CD14-positive monocyte (primary cell): ENCODE measurements around the gene ZSCAN5B. TPM values are rescaled to one million over a fixed set of nuclear protein-coding genes. Genes with fewer than 3 reads are reported as not detected.

ENCODE experiments used
- DNase-seq, 3 donors: peaks; one replicate each; pipeline ENCODE4 v3.0.0-alpha.2; 2011 to 2022
- H2AFZ ChIP-seq: 2 replicates; pipeline ENCODE4 v1.6.0; 2012; ENCODE audit warnings: mild to moderate bottlenecking, low read depth, low read length, inconsistent platforms; ENCODE audit not compliant: insufficient read depth, poor library complexity, severe bottlenecking
- H3K27ac ChIP-seq, 2 donors: 1 replicate in 1 of 2; 2 replicates in 1 of 2; pipeline ENCODE4 v1.5.1; 2012 to 2013; ENCODE audit warnings: low read length in 2 of 2, control low read depth in 1 of 2, inconsistent platforms in 1 of 2, low read depth in 1 of 2, mild to moderate bottlenecking in 1 of 2
- H3K27me3 ChIP-seq, 2 donors: one replicate each; pipeline versions ENCODE4 v1.6.0 to v1.6.1; 2011 to 2013; ENCODE audit warnings: low read length in 2 of 2; ENCODE audit not compliant: control insufficient read depth in 2 of 2, insufficient read depth in 2 of 2
- H3K36me3 ChIP-seq, 2 donors: replicated peaks in 1 of 2; 1 replicate in 1 of 2; 2 replicates in 1 of 2; pipeline versions ENCODE4 v1.5.1 to v1.6.1; 2012 to 2013; ENCODE audit warnings: low read length in 2 of 2, control low read depth in 1 of 2, inconsistent platforms in 1 of 2, mild to moderate bottlenecking in 1 of 2; ENCODE audit not compliant: insufficient read depth in 2 of 2, control insufficient read depth in 1 of 2
- H3K4me1 ChIP-seq, 2 donors: 1 replicate in 1 of 2; 2 replicates in 1 of 2; pipeline versions ENCODE4 v1.5.1 to v1.6.1; 2012 to 2013; ENCODE audit warnings: low read length in 2 of 2, control low read depth in 1 of 2, inconsistent platforms in 1 of 2, mild to moderate bottlenecking in 1 of 2, moderate library complexity in 1 of 2; ENCODE audit not compliant: insufficient read depth in 2 of 2, control insufficient read depth in 1 of 2
- H3K4me2 ChIP-seq: replicated peaks from 2 replicates; pipeline ENCODE3; 2012; ENCODE audit warnings: low read length, moderate library complexity, mild to moderate bottlenecking; ENCODE audit not compliant: poor library complexity, severe bottlenecking; ENCODE audit errors: extremely low read depth
- H3K4me3 ChIP-seq, 3 experiments: fragments of 200-600 bp in 1 of 3; sonication (generic) in 1 of 3; replicated peaks in 1 of 3; 1 replicate in 2 of 3; 2 replicates in 1 of 3; pipeline ENCODE4 v1.5.1; 2011 to 2013; ENCODE audit warnings: low read length in 3 of 3, mild to moderate bottlenecking in 3 of 3, control low read depth in 2 of 3, low read depth in 2 of 3, inconsistent platforms in 1 of 3, moderate library complexity in 1 of 3
- H3K79me2 ChIP-seq: 2 replicates; pipeline ENCODE4 v1.6.0; 2012; ENCODE audit warnings: mild to moderate bottlenecking, control low read depth, inconsistent platforms, low read length, moderate library complexity; ENCODE audit not compliant: insufficient read depth
- H3K9ac ChIP-seq: 2 replicates; pipeline ENCODE4 v1.6.0; 2017; ENCODE audit warnings: low read length, mild to moderate bottlenecking; ENCODE audit not compliant: insufficient read depth, poor library complexity, severe bottlenecking
- H3K9me3 ChIP-seq, 2 donors: replicated peaks in 1 of 2; 1 replicate in 1 of 2; 2 replicates in 1 of 2; pipeline versions ENCODE4 v1.5.1 to v1.6.1; 2012 to 2013; ENCODE audit warnings: low read length in 2 of 2, control low read depth in 1 of 2; ENCODE audit not compliant: control insufficient read depth in 1 of 2, insufficient read depth in 1 of 2
- H4K20me1 ChIP-seq: 2 replicates; pipeline ENCODE4 v1.6.0; 2012; ENCODE audit warnings: mild to moderate bottlenecking, low read length, control low read depth, moderate library complexity; ENCODE audit not compliant: insufficient read depth
- H3K27ac Mint-ChIP-seq, 7 donors: one replicate each; pipeline ENCODE4 v1.8.0; 2020; ENCODE audit warnings: mild to moderate bottlenecking in 7 of 7, mixed read lengths in 7 of 7, moderate library complexity in 6 of 7, inconsistent platforms in 2 of 7
- H3K27me3 Mint-ChIP-seq, 3 donors: one replicate each; pipeline ENCODE4 v1.8.0; 2021 to 2022; ENCODE audit warnings: low read depth in 3 of 3, mild to moderate bottlenecking in 3 of 3, mixed read lengths in 3 of 3, moderate library complexity in 3 of 3, inconsistent platforms in 1 of 3
- H3K36me3 Mint-ChIP-seq, 2 donors: one replicate each; pipeline ENCODE4 v1.8.0; 2020; ENCODE audit warnings: mixed read lengths in 2 of 2, inconsistent platforms in 1 of 2, mild to moderate bottlenecking in 1 of 2
- H3K4me1 Mint-ChIP-seq: one replicate; pipeline ENCODE4 v1.8.0; 2020; ENCODE audit warnings: mild to moderate bottlenecking, mixed read lengths
- H3K4me3 Mint-ChIP-seq, 2 donors: one replicate each; pipeline ENCODE4 v1.8.0; 2020; ENCODE audit warnings: mild to moderate bottlenecking in 2 of 2, mixed read lengths in 2 of 2, moderate library complexity in 1 of 2
- H3K9me3 Mint-ChIP-seq, 7 donors: one replicate each; pipeline ENCODE4 v1.8.0; 2020 to 2022; ENCODE audit warnings: mixed read lengths in 7 of 7, mild to moderate bottlenecking in 6 of 7, moderate library complexity in 6 of 7, inconsistent platforms in 2 of 7
- WGBS: methylation state at CpG from one replicate; pipeline ENCODE4 v1.1.5; 2013; ENCODE audit warnings: missing lambda C conversion rate; ENCODE audit not compliant: insufficient coverage; 5-methylcytosine and 5-hydroxymethylcytosine counted together
- intact Hi-C, 2 donors: fragments of 100-400 bp; cut with micrococcal nuclease; formaldehyde crosslinking; loops; one replicate each; pipeline versions ENCODE4 v1.15.0 to v1.15.1; 2023
- polyA plus RNA-seq, 3 donors: library from polyadenylated mRNA; depleted of rRNA in 1 of 3; unstranded in 2 of 3; stranded (reverse) in 1 of 3; fragments of 300-500 nt in 2 of 3; fragments of >200 nt in 1 of 3; fragmentation: Illumina TruSeq in 2 of 3; gene quantifications; 1 replicate in 2 of 3; 2 replicates in 1 of 3; pipeline ENCODE4 v1.2.3, GENCODE V29; 2012 to 2021
- TF ChIP-seq, protein P1 (sequence below): fragments of 200-600 bp; IDR thresholded peaks from one replicate; pipeline ENCODE4 v1.8.0; 2022; ENCODE audit warnings: antibody characterized with exemption, mild to moderate bottlenecking

The ZSCAN5B gene
- polyA plus RNA-seq, 3 donors: not detected

DNA sequence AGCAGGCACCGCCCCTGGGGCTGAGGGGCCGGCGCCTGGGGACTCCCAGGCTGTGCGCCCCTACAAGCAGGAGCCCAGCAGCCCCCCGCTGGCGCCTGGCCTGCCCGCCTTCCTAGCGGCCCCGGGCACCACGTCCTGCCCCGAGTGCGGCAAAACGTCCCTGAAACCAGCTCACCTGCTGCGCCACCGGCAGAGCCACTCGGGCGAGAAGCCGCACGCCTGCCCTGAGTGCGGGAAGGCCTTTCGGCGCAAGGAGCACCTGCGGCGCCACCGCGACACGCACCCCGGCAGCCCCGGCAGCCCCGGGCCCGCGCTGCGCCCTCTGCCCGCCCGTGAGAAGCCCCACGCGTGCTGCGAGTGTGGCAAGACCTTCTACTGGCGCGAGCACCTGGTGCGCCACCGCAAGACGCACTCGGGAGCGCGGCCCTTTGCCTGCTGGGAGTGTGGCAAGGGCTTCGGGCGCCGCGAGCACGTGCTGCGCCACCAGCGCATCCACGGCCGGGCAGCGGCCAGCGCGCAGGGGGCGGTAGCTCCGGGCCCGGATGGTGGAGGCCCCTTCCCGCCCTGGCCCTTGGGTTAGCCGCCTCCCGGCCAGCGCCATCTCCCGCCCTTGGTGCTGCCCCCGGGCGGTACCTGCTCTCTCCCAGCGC is 37.8 kb downstream of the ZSCAN5B start:
- intact Hi-C loops: loop anchor here in 1 of 2 donors (10.0 kb wide), 1 partner anchor 55 kb away; no protein-coding TSS in a partner anchor
- no peaks in the 10 kb centered on the region for H4K20me1 ChIP-seq
- no peak overlapping the region for H3K4me3 ChIP-seq
- peaks cover 0 to 5% (median 2%) of the 10 kb centered on the region in 3 donors for H3K27me3 Mint-ChIP-seq
- peaks cover 0 to 3% of the 10 kb centered on the region in 2 donors for H3K27me3 ChIP-seq
- H3K9ac ChIP-seq: no peak overlapping the region
- H3K9me3 ChIP-seq: no peaks in the 10 kb centered on the region
- no peak overlapping the region for H3K27ac ChIP-seq
- WGBS: 99% methylated on average over 69 of the region's 69 CpGs
- H3K36me3 Mint-ChIP-seq: peaks cover 26% of the 10 kb centered on the region in 2 donors
- H3K4me2 ChIP-seq: no peak overlapping the region
- peaks cover 2 to 27% of the 10 kb centered on the region in 2 donors for H3K36me3 ChIP-seq
- no peak overlapping the region for H2AFZ ChIP-seq
- TF ChIP-seq, protein P1, sequence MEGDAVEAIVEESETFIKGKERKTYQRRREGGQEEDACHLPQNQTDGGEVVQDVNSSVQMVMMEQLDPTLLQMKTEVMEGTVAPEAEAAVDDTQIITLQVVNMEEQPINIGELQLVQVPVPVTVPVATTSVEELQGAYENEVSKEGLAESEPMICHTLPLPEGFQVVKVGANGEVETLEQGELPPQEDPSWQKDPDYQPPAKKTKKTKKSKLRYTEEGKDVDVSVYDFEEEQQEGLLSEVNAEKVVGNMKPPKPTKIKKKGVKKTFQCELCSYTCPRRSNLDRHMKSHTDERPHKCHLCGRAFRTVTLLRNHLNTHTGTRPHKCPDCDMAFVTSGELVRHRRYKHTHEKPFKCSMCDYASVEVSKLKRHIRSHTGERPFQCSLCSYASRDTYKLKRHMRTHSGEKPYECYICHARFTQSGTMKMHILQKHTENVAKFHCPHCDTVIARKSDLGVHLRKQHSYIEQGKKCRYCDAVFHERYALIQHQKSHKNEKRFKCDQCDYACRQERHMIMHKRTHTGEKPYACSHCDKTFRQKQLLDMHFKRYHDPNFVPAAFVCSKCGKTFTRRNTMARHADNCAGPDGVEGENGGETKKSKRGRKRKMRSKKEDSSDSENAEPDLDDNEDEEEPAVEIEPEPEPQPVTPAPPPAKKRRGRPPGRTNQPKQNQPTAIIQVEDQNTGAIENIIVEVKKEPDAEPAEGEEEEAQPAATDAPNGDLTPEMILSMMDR: no peak
- H3K4me3 Mint-ChIP-seq: no peak overlapping the region
- H3K9me3 Mint-ChIP-seq: peaks cover 0 to 6% (median 0%) of the 10 kb centered on the region in 7 donors
- no peaks in the 10 kb centered on the region for H3K4me1 ChIP-seq
- DNase-seq: no peak
- no peaks in the 10 kb centered on the region for H3K79me2 ChIP-seq
- no peak overlapping the region for H3K27ac Mint-ChIP-seq
- peaks cover 5% of the 10 kb centered on the region for H3K4me1 Mint-ChIP-seq

DNA sequence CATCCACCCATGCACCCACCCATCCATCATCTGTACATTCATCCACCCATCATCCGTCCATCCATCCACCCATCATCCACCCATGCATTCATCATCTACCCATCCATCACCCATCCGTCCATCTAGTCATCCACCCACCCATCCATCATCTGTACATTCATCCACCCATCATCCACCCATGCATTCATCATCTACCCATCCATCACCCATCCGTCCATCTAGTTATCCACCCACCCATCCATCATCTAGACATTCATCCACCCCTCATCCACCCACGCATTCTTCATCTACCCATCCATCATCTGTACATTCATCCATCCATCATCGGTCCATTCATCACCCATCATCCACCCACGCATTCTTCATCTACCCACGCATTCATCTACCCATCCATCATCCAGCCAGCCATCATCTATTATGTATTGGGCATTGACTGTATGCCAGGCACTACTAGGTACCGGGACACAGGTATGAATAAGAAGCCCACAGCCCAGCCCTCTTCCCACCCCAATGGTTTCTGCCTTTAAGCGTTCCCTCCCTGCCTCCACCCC is 38.5 kb downstream of the ZSCAN5B start:
- H3K9me3 Mint-ChIP-seq: peaks cover 0 to 6% (median 0%) of the 10 kb centered on the region in 7 donors

More for the DNA sequence above, 38.5 kb downstream of the ZSCAN5B start:
- no peak overlapping the region for H3K4me2 ChIP-seq
- H3K27ac ChIP-seq: no peak overlapping the region
- H3K9me3 ChIP-seq: no peaks in the 10 kb centered on the region
- H3K36me3 ChIP-seq: peaks cover 2 to 27% of the 10 kb centered on the region in 2 donors
- no peak overlapping the region for H2AFZ ChIP-seq
- H3K27me3 ChIP-seq: peaks cover 0 to under 1% of the 10 kb centered on the region in 2 donors
- Mint-ChIP-seq H3K27ac (no peak overlapping the region), H3K27me3 (peaks cover 0 to 2% (median 0%) of the 10 kb centered on the region in 3 donors), H3K36me3 (peaks cover 26% of the 10 kb centered on the region in 2 donors), H3K4me3 (no peak overlapping the region), H3K4me1 (peaks cover 5% of the 10 kb centered on the region)
- DNase-seq: no peak
- WGBS: 95% methylated on average over 8 of the region's 9 CpGs
- intact Hi-C loops: loop anchor here in 1 of 2 donors (10.0 kb wide), 1 partner anchor 54 kb away; no protein-coding TSS in a partner anchor
- no peak overlapping the region for H3K9ac ChIP-seq
- H3K79me2 ChIP-seq: no peaks in the 10 kb centered on the region
- no peaks in the 10 kb centered on the region for H3K4me1 ChIP-seq
- TF ChIP-seq, protein P1: no peak
- H3K4me3 ChIP-seq: no peak overlapping the region
- no peaks in the 10 kb centered on the region for H4K20me1 ChIP-seq
